IMR-90 (cell line): Measurements from ENCODE around the gene ARHGAP10. TPM values are rescaled to one million over a fixed set of nuclear protein-coding genes. Genes with fewer than 3 reads are reported as not detected.

ENCODE experiments used
- ATAC-seq: fragments of 200-7000 bp; cut with Tn5 transposase; 2 replicates; pipeline ENCODE4 v1.9.1; 2020; ENCODE audit warnings: low read depth, mild to moderate bottlenecking, moderate library complexity
- BruUV-seq: library from RNA; stranded (reverse); fragments of 400-500 nt; replicated peaks from 2 replicates; lab custom pipeline; 2021; lab: Mats Ljungman, UMichigan
- CTCF ChIA-PET: fragments of 300-600 bp; formaldehyde crosslinking; extraction: SDS; loops from one replicate; lab custom pipeline; 2021; ENCODE audit warnings: antibody characterized with exemption; lab: Yijun Ruan, JAX
- POLR2A ChIA-PET: fragments of 300-600 bp; sonication (Branson Sonifier 250); formaldehyde crosslinking; loops from one replicate; lab custom pipeline; 2022; ENCODE audit warnings: antibody characterized with exemption; ENCODE audit not compliant: unreplicated experiment; lab: Charles Lee
- DNase-seq: peaks from one replicate; pipeline ENCODE4 v3.0.0; 2013
- H2AFZ ChIP-seq: replicated peaks from 2 replicates; pipeline ENCODE3; 2013; ENCODE audit warnings: low read length, mild to moderate bottlenecking; ENCODE audit not compliant: poor library complexity
- H2AK5ac ChIP-seq: 2 replicates; pipeline ENCODE4 v1.6.1; 2013; ENCODE audit warnings: low read depth, low read length, inconsistent platforms
- H2AK9ac ChIP-seq: replicated peaks from 2 replicates; pipeline ENCODE3; 2013; ENCODE audit warnings: mild to moderate bottlenecking, low read depth, low read length, moderate library complexity; ENCODE audit not compliant: poor library complexity
- H2BK120ac ChIP-seq: 2 replicates; pipeline ENCODE4 v1.6.1; 2013; ENCODE audit warnings: low read depth, low read length, inconsistent platforms
- H2BK15ac ChIP-seq: 3 replicates; pipeline ENCODE4 v1.6.1; 2013; ENCODE audit warnings: low read depth, low read length, inconsistent platforms
- H2BK20ac ChIP-seq: 2 replicates; pipeline ENCODE4 v1.6.1; 2013; ENCODE audit warnings: low read depth, mild to moderate bottlenecking, inconsistent platforms, low read length, moderate library complexity
- H2BK5ac ChIP-seq: 2 replicates; pipeline ENCODE4 v1.6.1; 2013; ENCODE audit warnings: mild to moderate bottlenecking, low read depth, low read length, inconsistent platforms; ENCODE audit not compliant: poor library complexity, severe bottlenecking
- H3K14ac ChIP-seq: replicated peaks from 2 replicates; pipeline ENCODE4 v1.6.1; 2013; ENCODE audit warnings: low read depth, low read length, inconsistent platforms
- H3K18ac ChIP-seq: 2 replicates; pipeline ENCODE4 v1.6.1; 2013; ENCODE audit warnings: low read depth, low read length, control low read depth
- H3K23ac ChIP-seq: 2 replicates; pipeline ENCODE4 v1.6.1; 2013; ENCODE audit warnings: low read depth, low read length, inconsistent platforms
- H3K27ac ChIP-seq: 2 replicates; pipeline ENCODE4 v1.5.1; 2013; ENCODE audit warnings: mild to moderate bottlenecking, control low read depth, low read length; ENCODE audit not compliant: insufficient read depth
- H3K27me3 ChIP-seq: 2 replicates; pipeline ENCODE4 v1.6.1; 2013; ENCODE audit warnings: low read length; ENCODE audit not compliant: control insufficient read depth, insufficient read depth
- H3K36me3 ChIP-seq: 2 replicates; pipeline ENCODE4 v1.6.1; 2013; ENCODE audit warnings: low read length, mixed read lengths; ENCODE audit not compliant: control insufficient read depth, insufficient read depth
- H3K4ac ChIP-seq: 2 replicates; pipeline ENCODE4 v1.6.1; 2013; ENCODE audit warnings: low read depth, low read length, inconsistent platforms
- H3K4me1 ChIP-seq: 2 replicates; pipeline ENCODE4 v1.6.1; 2013; ENCODE audit warnings: low read length, mixed read lengths; ENCODE audit not compliant: control insufficient read depth, insufficient read depth
- H3K4me2 ChIP-seq: 2 replicates; pipeline ENCODE4 v1.6.1; 2013; ENCODE audit warnings: low read depth, mild to moderate bottlenecking, control low read depth, low read length, moderate library complexity
- H3K4me3 ChIP-seq: 2 replicates; pipeline ENCODE4 v1.5.1; 2013; ENCODE audit warnings: low read depth, mild to moderate bottlenecking, control low read depth, low read length, moderate library complexity; ENCODE audit not compliant: insufficient read depth
- H3K56ac ChIP-seq: 2 replicates; pipeline ENCODE4 v1.6.1; 2013; ENCODE audit warnings: low read length, inconsistent platforms; ENCODE audit not compliant: insufficient read depth; ENCODE audit errors: extremely low read depth
- H3K79me1 ChIP-seq, 2 experiments: 2 replicates each; pipeline ENCODE4 v1.6.1; 2013; ENCODE audit warnings: low read length in 2 of 2, inconsistent platforms in 1 of 2, low read depth in 1 of 2
- H3K9ac ChIP-seq: 2 replicates; pipeline ENCODE4 v1.6.1; 2013; ENCODE audit warnings: low read depth, low read length, control low read depth
- H3K9me1 ChIP-seq: 2 replicates; pipeline ENCODE4 v1.6.1; 2013; ENCODE audit warnings: low read length, inconsistent platforms; ENCODE audit not compliant: insufficient read depth
- H3K9me3 ChIP-seq: 2 replicates; pipeline ENCODE4 v1.6.1; 2013; ENCODE audit warnings: low read length; ENCODE audit not compliant: control insufficient read depth, insufficient read depth
- H4K20me1 ChIP-seq: 2 replicates; pipeline ENCODE4 v1.6.1; 2013; ENCODE audit warnings: low read length, inconsistent platforms; ENCODE audit not compliant: insufficient read depth
- H4K5ac ChIP-seq: 2 replicates; pipeline ENCODE4 v1.6.1; 2013; ENCODE audit warnings: mild to moderate bottlenecking, low read depth, low read length, control low read depth
- H4K8ac ChIP-seq, 2 experiments: 2 replicates each; pipeline ENCODE4 v1.6.1; 2013; ENCODE audit warnings: low read depth in 2 of 2, low read length in 2 of 2, control low read depth in 1 of 2, inconsistent platforms in 1 of 2
- H4K91ac ChIP-seq: 2 replicates; pipeline ENCODE4 v1.6.1; 2013; ENCODE audit warnings: low read depth, low read length, inconsistent platforms; ENCODE audit not compliant: insufficient read depth
- BHLHE40 ChIP-seq: fragments of 150-350 bp; IDR thresholded peaks from 2 replicates; pipeline ENCODE4 v1.6.1; 2016; ENCODE audit warnings: mild to moderate bottlenecking, low read depth, low read length
- CEBPB ChIP-seq: IDR thresholded peaks from 2 replicates; pipeline ENCODE4 v1.6.1; 2012; ENCODE audit warnings: low read depth, low read length, improper control_type of control experiment
- CHD1 ChIP-seq: IDR thresholded peaks from 2 replicates; pipeline ENCODE4 v1.6.1; 2012; ENCODE audit warnings: low read depth, low read length, improper control_type of control experiment
- FOS ChIP-seq: fragments of 150-350 bp; IDR thresholded peaks from 2 replicates; pipeline ENCODE4 v1.6.1; 2016; ENCODE audit warnings: low read depth, low read length
- MAFK ChIP-seq: IDR thresholded peaks from 2 replicates; pipeline ENCODE4 v1.6.1; 2012; ENCODE audit warnings: low read depth, low read length, improper control_type of control experiment
- MAZ ChIP-seq: IDR thresholded peaks from 2 replicates; pipeline ENCODE4 v1.6.1; 2012; ENCODE audit warnings: low read depth, mild to moderate bottlenecking, low read length, improper control_type of control experiment, moderate library complexity, borderline replicate concordance
- MXI1 ChIP-seq: IDR thresholded peaks from 2 replicates; pipeline ENCODE4 v1.6.1; 2012; ENCODE audit warnings: low read depth, mild to moderate bottlenecking, low read length, moderate library complexity, borderline replicate concordance
- NFE2L2 ChIP-seq: fragments of 150-350 bp; IDR thresholded peaks from 2 replicates; pipeline ENCODE4 v1.6.1; 2016; ENCODE audit warnings: low read depth, mild to moderate bottlenecking, low read length
- POLR2A ChIP-seq: IDR thresholded peaks from 2 replicates; pipeline ENCODE4 v1.6.1; 2012; ENCODE audit warnings: mild to moderate bottlenecking, low read depth, low read length
- RAD21 ChIP-seq: IDR thresholded peaks from 2 replicates; pipeline ENCODE4 v1.6.1; 2012; ENCODE audit warnings: low read length, improper control_type of control experiment
- RCOR1 ChIP-seq: IDR thresholded peaks from 2 replicates; pipeline ENCODE4 v1.6.1; 2012; ENCODE audit warnings: mild to moderate bottlenecking, low read length, improper control_type of control experiment; ENCODE audit not compliant: insufficient replicate concordance
- RFX5 ChIP-seq: IDR thresholded peaks from 2 replicates; pipeline ENCODE4 v1.8.0; 2012; ENCODE audit warnings: low read depth, mild to moderate bottlenecking, low read length, moderate library complexity
- SMC3 ChIP-seq: fragments of 150-350 bp; IDR thresholded peaks from 2 replicates; pipeline ENCODE4 v1.6.1; 2016; ENCODE audit warnings: low read depth, mild to moderate bottlenecking, antibody characterized with exemption, low read length, moderate library complexity
- WGBS, 2 experiments: methylation state at CpG; one replicate each; pipeline versions ENCODE4 v1.1.5 to v1.1.7; 2013; ENCODE audit warnings: missing lambda C conversion rate in 2 of 2; ENCODE audit not compliant: insufficient read length in 1 of 2; ENCODE audit errors: extremely low coverage in 2 of 2; 5-methylcytosine and 5-hydroxymethylcytosine counted together
- dilution Hi-C: fragments of 300-500 bp; cut with HindIII; formaldehyde crosslinking; loops from one replicate; pipeline ENCODE4 v1.14.3; 2018; ENCODE audit warnings: low sequenced_read_pairs; ENCODE audit not compliant: unreplicated experiment
- in situ Hi-C: fragments of 300-500 bp; cut with MboI; formaldehyde crosslinking; loops from 3 replicates; pipeline ENCODE4 v1.14.3; 2019; ENCODE audit warnings: low sequenced_read_pairs, inconsistent platforms, mixed read lengths
- intact Hi-C: fragments of 100-400 bp; cut with micrococcal nuclease; formaldehyde crosslinking; loops from 2 replicates; pipeline ENCODE4 v1.10.0; 2022
- polyA plus RNA-seq, 3 experiments: library from polyadenylated mRNA; depleted of rRNA; stranded (reverse); fragments of >200 nt; gene quantifications; 2 replicates each; pipeline ENCODE4 v1.2.3, GENCODE V29; 2012; ENCODE audit warnings: low replicate concordance in 1 of 3
- total RNA-seq: library from RNA; depleted of rRNA; stranded (reverse); fragments of >200 nt; gene quantifications from 2 replicates; pipeline ENCODE4 v1.2.3, GENCODE V29; 2012
- TF ChIP-seq, protein P1 (sequence below): conservative IDR thresholded peaks from 2 replicates; pipeline ENCODE4 v1.5.1; 2012; ENCODE audit warnings: mild to moderate bottlenecking, low read depth, low read length, improper control_type of control experiment
- TF ChIP-seq, protein P2 (sequence below): fragments of 150-350 bp; IDR thresholded peaks from 2 replicates; pipeline ENCODE4 v1.6.1; 2016; ENCODE audit warnings: low read depth, mild to moderate bottlenecking, low read length, moderate library complexity, borderline replicate concordance
- TF ChIP-seq, protein P3 (sequence below): fragments of 150-350 bp; IDR thresholded peaks from 2 replicates; pipeline ENCODE4 v1.6.1; 2017; ENCODE audit warnings: mild to moderate bottlenecking, antibody characterized with exemption, low read length, low read depth

ARHGAP10 gene
- total and polyA plus RNA-seq, 2 of the 4 experiments (the other 2 are of a cell fraction), result 27.1 to 29.4 TPM

DNA sequence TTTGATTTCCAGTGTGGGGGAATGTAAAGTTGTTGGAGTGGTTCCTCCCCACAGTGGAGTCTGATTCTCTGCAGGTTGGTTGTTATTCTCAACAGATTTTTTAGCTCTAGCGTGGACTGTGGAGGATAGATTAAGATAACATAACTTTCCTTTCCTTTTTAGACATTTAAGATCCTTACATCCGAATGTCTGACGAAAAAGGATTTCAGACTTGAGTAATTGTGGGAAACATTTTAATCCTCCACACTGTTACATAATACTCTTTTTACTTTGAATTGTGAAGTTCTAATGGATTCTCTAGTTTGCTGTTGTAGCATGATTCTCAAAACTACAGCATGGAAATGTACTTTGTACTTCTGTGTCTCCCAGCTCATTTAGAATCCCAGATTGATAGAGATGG is 107.8 kb downstream of the ARHGAP10 start:
- Histone ChIP-seq H4K5ac (0 out of 2 replicates have a peak overlapping the region, but pooled peaks have one; percentile 20), H4K20me1 (peaks cover 8% of the 10 kb centered on the region; the same call in 1 of the 2 replicates), H2BK5ac (peak overlapping the region; percentile 12), H3K4ac (peak overlapping the region; percentile 53; the same call in 1 of the 2 replicates), H3K79me1 (peaks cover 24 to 66% of the 10 kb centered on the region in 2 experiments), H2AK9ac (no peak overlapping the region), H3K23ac (peak overlapping the region; percentile 67), H4K8ac (no peak overlapping the region; a peak in 1 of 4 replicates), H2BK15ac (no peak overlapping the region), H3K36me3 (no peaks in the 10 kb centered on the region), H3K9ac (no peak overlapping the region), H2BK20ac (no peak overlapping the region; the same call in 1 of the 2 replicates), H3K4me1 (peaks cover 15% of the 10 kb centered on the region), H2AFZ (no peak overlapping the region), H3K18ac (no peak overlapping the region), H3K9me3 (no peaks in the 10 kb centered on the region), H3K56ac (no peak overlapping the region), H4K91ac (no peak overlapping the region), H2BK120ac (peak overlapping the region; percentile 4; the same call in 1 of the 2 replicates), H3K4me3 (no peak overlapping the region), H2AK5ac (no peak overlapping the region), H3K4me2 (no peak overlapping the region), H3K9me1 (peaks cover 14% of the 10 kb centered on the region), H3K27me3 (no peaks in the 10 kb centered on the region), H3K27ac (no peak overlapping the region), H3K14ac (0 out of 2 replicates have a peak overlapping the region, but pooled peaks have one; percentile 18)
- intact Hi-C loops (loop anchor here (5.0 kb wide), 1 partner anchor 67 kb away; no protein-coding TSS in a partner anchor), in situ Hi-C loops (no loop called here), dilution Hi-C loops (no loop called here)
- TF ChIP-seq RAD21 (no peak), NFE2L2 (no peak), MAZ (no peak), RCOR1 (no peak), POLR2A (no peak), CEBPB (no peak), CHD1 (no peak), FOS (no peak), BHLHE40 (no peak), SMC3 (no peak), MAFK (no peak), RFX5 (no peak), MXI1 (no peak)
- TF ChIP-seq, protein P1, sequence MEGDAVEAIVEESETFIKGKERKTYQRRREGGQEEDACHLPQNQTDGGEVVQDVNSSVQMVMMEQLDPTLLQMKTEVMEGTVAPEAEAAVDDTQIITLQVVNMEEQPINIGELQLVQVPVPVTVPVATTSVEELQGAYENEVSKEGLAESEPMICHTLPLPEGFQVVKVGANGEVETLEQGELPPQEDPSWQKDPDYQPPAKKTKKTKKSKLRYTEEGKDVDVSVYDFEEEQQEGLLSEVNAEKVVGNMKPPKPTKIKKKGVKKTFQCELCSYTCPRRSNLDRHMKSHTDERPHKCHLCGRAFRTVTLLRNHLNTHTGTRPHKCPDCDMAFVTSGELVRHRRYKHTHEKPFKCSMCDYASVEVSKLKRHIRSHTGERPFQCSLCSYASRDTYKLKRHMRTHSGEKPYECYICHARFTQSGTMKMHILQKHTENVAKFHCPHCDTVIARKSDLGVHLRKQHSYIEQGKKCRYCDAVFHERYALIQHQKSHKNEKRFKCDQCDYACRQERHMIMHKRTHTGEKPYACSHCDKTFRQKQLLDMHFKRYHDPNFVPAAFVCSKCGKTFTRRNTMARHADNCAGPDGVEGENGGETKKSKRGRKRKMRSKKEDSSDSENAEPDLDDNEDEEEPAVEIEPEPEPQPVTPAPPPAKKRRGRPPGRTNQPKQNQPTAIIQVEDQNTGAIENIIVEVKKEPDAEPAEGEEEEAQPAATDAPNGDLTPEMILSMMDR, result no peak
- TF ChIP-seq, protein P2, sequence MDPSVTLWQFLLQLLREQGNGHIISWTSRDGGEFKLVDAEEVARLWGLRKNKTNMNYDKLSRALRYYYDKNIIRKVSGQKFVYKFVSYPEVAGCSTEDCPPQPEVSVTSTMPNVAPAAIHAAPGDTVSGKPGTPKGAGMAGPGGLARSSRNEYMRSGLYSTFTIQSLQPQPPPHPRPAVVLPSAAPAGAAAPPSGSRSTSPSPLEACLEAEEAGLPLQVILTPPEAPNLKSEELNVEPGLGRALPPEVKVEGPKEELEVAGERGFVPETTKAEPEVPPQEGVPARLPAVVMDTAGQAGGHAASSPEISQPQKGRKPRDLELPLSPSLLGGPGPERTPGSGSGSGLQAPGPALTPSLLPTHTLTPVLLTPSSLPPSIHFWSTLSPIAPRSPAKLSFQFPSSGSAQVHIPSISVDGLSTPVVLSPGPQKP, result no peak
- TF ChIP-seq, protein P3, sequence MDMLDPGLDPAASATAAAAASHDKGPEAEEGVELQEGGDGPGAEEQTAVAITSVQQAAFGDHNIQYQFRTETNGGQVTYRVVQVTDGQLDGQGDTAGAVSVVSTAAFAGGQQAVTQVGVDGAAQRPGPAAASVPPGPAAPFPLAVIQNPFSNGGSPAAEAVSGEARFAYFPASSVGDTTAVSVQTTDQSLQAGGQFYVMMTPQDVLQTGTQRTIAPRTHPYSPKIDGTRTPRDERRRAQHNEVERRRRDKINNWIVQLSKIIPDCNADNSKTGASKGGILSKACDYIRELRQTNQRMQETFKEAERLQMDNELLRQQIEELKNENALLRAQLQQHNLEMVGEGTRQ, result no peak
- POLR2A ChIA-PET, result no interaction called here
- DNase-seq, result no peak
- no CpG with 5 or more reads among the region's 3 CpGs for WGBS, 2 experiments
- CTCF ChIA-PET, result interaction anchor here (0.5 kb wide), 2 partner anchors 84 to 1901 kb away, joined by 3 to 6 read pairs; no protein-coding TSS in a partner anchor
- ATAC-seq, result no peak
- no TSS peak for BruUV-seq
